Cortex of kidney (tissue), 1 donor: ENCODE results near the gene TM4SF4.
"Not testable (repeated sequence)": the region's sequence is repeated elsewhere in the genome, so short reads cannot be mapped to it uniquely, and the experiment has no call there.

ENCODE experiments used
- DNase-seq: peaks from one replicate; lab custom pipeline; 2025; lab: John Stamatoyannopoulos, UW

The TM4SF4 gene

GRCh38 chr3:149474250-149474817 is at the start of gene TM4SF4:
Gene TM4SF4 (plus strand): TSS chr3:149474697. CDS start chr3:149474878, 181 bp downstream.
- DNase-seq: no peak

- no peak for DNase-seq
Observed at GRCh38 chr3:149424918-149425317, 49.6 kb upstream of the TM4SF4 start.

- DNase-seq: no peak
Observed at GRCh38 chr3:149426325-149426724, 48.2 kb upstream of the TM4SF4 start.

- no peak for DNase-seq
Observed at GRCh38 chr3:149428087-149428486, 46.4 kb upstream of the TM4SF4 start.

- no peak for DNase-seq
Observed at GRCh38 chr3:149430216-149430615, 44.3 kb upstream of the TM4SF4 start.

- no peak for DNase-seq
Observed at GRCh38 chr3:149432149-149432548, 42.3 kb upstream of the TM4SF4 start.

GRCh38 chr3:149435996-149436885 is 38.3 kb upstream of the TM4SF4 start:
- DNase-seq: no peak

GRCh38 chr3:149437286-149437685 is 37.2 kb upstream of the TM4SF4 start:
- DNase-seq: no peak

GRCh38 chr3:149437710-149438109 is 36.8 kb upstream of the TM4SF4 start:
- no peak for DNase-seq

- DNase-seq: no peak
Observed at GRCh38 chr3:149438981-149439380, 35.5 kb upstream of the TM4SF4 start.

GRCh38 chr3:149441642-149442041 is 32.9 kb upstream of the TM4SF4 start:
- DNase-seq: no peak

GRCh38 chr3:149442043-149442442 is 32.5 kb upstream of the TM4SF4 start:
- DNase-seq: no peak

GRCh38 chr3:149442851-149443544 is 31.5 kb upstream of the TM4SF4 start:
- DNase-seq: no peak

- DNase-seq: no peak
Observed at GRCh38 chr3:149443545-149443912, 31.0 kb upstream of the TM4SF4 start.

GRCh38 chr3:149444867-149445266 is 29.6 kb upstream of the TM4SF4 start:
- DNase-seq: not testable (repeated sequence)

- no peak for DNase-seq
Observed at GRCh38 chr3:149448331-149448831, 26.1 kb upstream of the TM4SF4 start.

GRCh38 chr3:149449182-149449581 is 25.3 kb upstream of the TM4SF4 start:
- DNase-seq: no peak

- no peak for DNase-seq
Observed at GRCh38 chr3:149449799-149450198, 24.7 kb upstream of the TM4SF4 start.

GRCh38 chr3:149450281-149450680 is 24.2 kb upstream of the TM4SF4 start:
- no peak for DNase-seq

GRCh38 chr3:149452036-149452435 is 22.5 kb upstream of the TM4SF4 start:
- no peak for DNase-seq

- DNase-seq: no peak
Observed at GRCh38 chr3:149453140-149453805, 21.2 kb upstream of the TM4SF4 start.

- no peak for DNase-seq
Observed at GRCh38 chr3:149454746-149455145, 19.8 kb upstream of the TM4SF4 start.
